GM21717 (cell line): ENCODE data around the gene SLC25A11.
"Not testable (repeated sequence)": the region's sequence is repeated elsewhere in the genome, so short reads cannot be mapped to it uniquely, and the experiment has no call there.

ENCODE experiments used
- ATAC-seq: cut with Tn5 transposase; IDR thresholded peaks from one replicate; pipeline ENCODE4 v1.9.1; 2021; ENCODE audit warnings: mild to moderate bottlenecking, moderate library complexity; ENCODE audit not compliant: unreplicated experiment

Gene SLC25A11

GRCh38 chr17:4921320-4921719 is 18.5 kb downstream of the SLC25A11 start:
- ATAC-seq, result no peak

GRCh38 chr17:4920351-4921048 is 19.3 kb downstream of the SLC25A11 start:
- ATAC-seq, result no peak

DNA sequence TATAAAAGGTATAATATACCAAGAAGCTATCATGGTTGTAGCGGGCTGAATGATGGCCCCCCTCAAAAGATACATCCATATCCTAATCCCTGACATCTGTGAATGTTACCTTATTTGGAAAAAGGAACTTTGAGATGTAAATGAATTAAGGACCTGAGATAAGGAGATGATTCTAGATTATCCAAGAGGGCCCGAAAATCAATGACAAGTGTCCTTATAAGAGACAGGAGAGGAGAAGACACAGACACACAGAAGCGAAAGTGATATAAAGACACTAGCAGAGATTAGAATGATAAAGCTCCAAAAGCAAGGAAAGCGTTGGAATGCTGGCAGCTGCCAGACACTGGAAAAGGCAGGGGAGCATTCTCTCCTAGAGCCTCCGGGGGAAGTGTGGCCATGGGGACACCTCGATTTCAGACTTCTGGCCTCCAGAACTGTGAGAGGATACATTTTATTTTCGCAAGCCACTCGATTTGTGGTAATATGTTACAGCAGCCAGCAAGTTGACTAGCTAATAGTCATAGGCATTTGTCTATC is 20.3 kb downstream of the SLC25A11 start:
- ATAC-seq, result no peak

GRCh38 chr17:4914551-4914950 is 25.3 kb downstream of the SLC25A11 start:
- ATAC-seq, result not testable (repeated sequence)

DNA sequence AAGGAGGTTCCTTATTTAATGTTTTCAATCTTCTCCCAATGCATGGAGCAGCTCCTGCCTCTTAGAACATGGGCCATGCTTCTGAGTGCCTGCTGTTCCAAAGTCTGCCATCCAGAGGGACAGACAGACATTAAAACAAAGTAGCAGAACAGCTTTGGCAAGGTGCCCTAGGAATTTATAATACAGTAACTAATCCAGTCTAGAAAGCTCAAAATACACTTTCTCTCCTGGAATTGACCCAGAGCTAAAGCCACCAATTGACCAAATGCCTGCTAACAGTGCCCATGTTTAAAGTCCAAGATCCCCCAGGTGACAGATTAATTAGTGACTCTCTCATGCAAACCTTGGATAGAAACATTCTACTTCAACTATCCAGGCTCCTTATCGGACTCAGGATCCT is 25.9 kb downstream of the SLC25A11 start:
- no peak for ATAC-seq

DNA sequence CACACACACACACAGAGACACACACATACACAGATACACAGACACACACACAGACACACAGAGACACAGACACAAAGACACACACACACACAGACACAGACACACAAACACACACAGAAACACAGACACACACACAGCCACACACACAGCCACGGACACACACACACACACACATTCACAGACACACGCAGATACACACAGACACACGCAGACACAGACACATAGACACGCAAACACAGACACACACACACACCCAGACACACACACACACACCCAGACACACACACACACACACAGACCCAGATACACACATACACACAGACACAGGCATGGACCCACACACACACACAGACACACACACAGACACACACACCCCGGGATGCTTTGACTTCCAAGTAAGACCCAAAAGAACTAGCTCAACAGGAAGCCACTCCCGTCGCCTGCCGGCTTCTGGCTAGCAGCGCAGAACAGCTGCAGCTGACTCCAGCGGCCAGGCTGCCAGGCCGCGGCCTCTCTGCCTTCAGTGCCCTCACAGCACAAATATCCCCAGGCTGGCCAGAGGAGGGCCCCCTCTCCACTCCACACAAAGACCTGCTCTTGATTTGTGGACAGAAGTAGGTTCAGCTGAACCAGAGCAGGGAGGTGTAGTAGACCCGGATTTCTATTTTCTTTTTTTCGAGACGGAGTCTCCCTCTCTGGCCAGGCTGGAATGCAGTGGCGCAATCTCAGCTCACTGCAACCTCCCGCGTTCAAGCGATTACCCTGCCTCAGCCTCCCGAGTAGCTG is 30.9 kb downstream of the SLC25A11 start:
- no peak for ATAC-seq

- ATAC-seq, result no peak
Measured at GRCh38 chr17:4908301-4908700, 31.5 kb downstream of the SLC25A11 start.

GRCh38 chr17:4906642-4907041 is 33.2 kb downstream of the SLC25A11 start:
- ATAC-seq, result not testable (repeated sequence)

GRCh38 chr17:4903051-4903818 is 36.6 kb downstream of the SLC25A11 start, which contains the start of gene CHRNE:
Gene CHRNE, minus strand, starts transcription at chr17:4903098. Its CDS starts 35 bp downstream, at chr17:4903063.
- ATAC-seq, result no peak

GRCh38 chr17:4902540-4902939 is 37.3 kb downstream of the SLC25A11 start:
- ATAC-seq, result no peak

- no peak for ATAC-seq
Measured at GRCh38 chr17:4901648-4902344, 38.0 kb downstream of the SLC25A11 start.

DNA sequence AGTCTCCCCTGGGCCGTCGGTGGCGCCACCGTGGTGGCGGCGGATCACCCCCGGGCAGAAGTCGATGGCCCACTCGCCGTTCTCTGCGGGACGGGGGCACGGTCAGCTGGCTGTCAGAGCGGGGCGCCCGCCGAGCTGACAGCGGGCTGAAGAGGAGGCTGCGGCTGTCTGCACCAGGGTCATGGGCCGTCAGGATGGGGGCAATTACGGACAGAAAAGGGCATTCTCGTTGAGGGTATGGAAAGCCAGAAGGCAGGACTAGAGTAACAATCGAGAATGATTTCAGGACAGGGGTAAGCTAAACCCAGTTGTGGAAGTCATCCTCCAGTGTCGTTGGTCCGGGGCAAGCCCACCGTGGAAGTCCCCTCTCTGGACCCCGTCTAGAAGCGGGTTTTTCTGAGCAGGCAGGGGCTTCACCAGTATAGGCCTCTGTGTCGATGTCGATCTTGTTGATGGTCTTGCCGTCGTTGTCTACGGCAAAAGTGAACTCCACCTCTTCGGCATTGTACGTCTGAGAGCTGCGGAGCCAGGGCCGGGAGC is 38.7 kb downstream of the SLC25A11 start:
- no peak for ATAC-seq

- ATAC-seq, result no peak
Measured at GRCh38 chr17:4900231-4901107, 39.4 kb downstream of the SLC25A11 start.

- no peak for ATAC-seq
Measured at GRCh38 chr17:4899341-4900230, 40.3 kb downstream of the SLC25A11 start, which contains the start of gene C17orf107. Gene C17orf107, plus strand, starts transcription at chr17:4899536. Its CDS starts 227 bp downstream, at chr17:4899763.

GRCh38 chr17:4898927-4899326 is 40.9 kb downstream of the SLC25A11 start:
- no peak for ATAC-seq

DNA sequence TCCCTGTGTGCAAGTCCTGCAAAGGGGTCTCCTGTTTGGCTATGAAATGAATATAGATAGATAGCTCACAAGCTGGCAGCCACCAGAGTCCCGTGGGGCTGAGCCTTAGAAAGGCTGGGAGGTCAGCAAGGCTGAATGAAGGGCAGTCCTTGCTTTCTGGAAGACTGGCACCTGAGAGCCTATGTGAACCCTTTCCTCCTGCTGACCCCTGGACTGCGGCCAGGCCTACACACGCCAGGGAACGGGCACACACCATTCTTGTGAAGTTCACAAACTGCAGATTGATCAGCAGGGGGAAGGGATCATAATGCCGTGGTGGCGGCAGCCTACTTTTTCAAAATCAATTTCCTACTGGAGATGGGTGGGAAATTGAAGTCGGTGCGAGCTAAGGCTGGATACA is 41.5 kb downstream of the SLC25A11 start:
- no peak for ATAC-seq

DNA sequence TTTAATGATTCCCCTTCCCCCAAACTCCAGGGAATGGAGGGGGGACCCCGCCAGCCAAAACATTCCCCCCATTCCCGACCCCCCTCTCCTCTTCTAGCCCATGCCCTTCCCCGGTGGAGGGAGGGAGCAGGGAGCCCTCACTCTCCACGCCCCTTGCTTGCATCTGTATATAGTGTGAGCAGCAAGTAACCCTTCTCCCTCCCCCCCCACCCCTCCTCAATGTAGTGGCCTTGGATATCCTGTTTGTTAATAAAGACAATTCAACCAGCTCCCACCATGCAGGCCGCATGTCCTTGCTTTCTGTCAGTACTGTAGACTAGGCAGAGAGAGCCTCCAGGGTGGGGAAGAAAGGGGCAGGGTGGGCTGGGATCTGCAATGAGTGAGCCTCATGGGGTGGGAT is 42.1 kb downstream of the SLC25A11 start:
- no peak for ATAC-seq

DNA sequence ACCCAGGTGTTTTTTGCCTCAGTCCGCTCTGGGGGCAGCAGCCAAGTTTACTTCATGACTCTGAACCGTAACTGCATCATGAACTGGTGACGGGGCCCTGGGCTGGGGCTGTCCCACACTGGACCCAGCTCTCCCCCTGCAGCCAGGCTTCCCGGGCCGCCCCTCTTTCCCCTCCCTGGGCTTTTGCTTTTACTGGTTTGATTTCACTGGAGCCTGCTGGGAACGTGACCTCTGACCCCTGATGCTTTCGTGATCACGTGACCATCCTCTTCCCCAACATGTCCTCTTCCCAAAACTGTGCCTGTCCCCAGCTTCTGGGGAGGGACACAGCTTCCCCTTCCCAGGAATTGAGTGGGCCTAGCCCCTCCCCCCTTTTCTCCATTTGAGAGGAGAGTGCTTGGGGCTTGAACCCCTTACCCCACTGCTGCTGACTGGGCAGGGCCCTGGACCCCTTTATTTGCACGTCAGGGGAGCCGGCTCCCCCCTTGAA is 42.6 kb downstream of the SLC25A11 start:
- no peak for ATAC-seq
